OCI-LY3 (cell line): ENCODE measurements around the gene VAC14.

ENCODE experiments used
- H2AFZ ChIP-seq: fragments of 200-600, 300-600 bp; shearing (Covaris generic); 2 replicates; pipeline ENCODE4 v1.6.0; 2014; ENCODE audit warnings: antibody characterized with exemption, low read depth, low read length
- H3K27ac ChIP-seq: fragments of 200-600, 300-600 bp; sonication (generic); 2 replicates; pipeline ENCODE4 v1.5.1; 2014; ENCODE audit warnings: mild to moderate bottlenecking, low read length, moderate library complexity, mixed read lengths
- H3K27me3 ChIP-seq: fragments of 200-600, 300-600 bp; sonication (generic); 2 replicates; pipeline ENCODE4 v1.6.1; 2014; ENCODE audit warnings: low read depth, low read length, mixed read lengths
- H3K36me3 ChIP-seq: fragments of 200-600, 300-600 bp; sonication (generic); replicated peaks from 2 replicates; pipeline ENCODE3; 2014; ENCODE audit warnings: low read depth, low read length, mixed read lengths
- H3K4me1 ChIP-seq: fragments of 300-600, 200-600 bp; sonication (generic); 2 replicates; pipeline ENCODE4 v1.6.1; 2014; ENCODE audit warnings: low read length, mixed read lengths
- H3K4me2 ChIP-seq: fragments of 200-600, 300-600 bp; sonication (generic); 2 replicates; pipeline ENCODE4 v1.6.1; 2014; ENCODE audit warnings: low read length, mixed read lengths
- H3K4me3 ChIP-seq: fragments of 300-600, 200-600 bp; sonication (generic); 2 replicates; pipeline ENCODE4 v1.5.1; 2014; ENCODE audit warnings: antibody characterized with exemption, mild to moderate bottlenecking, low read length, moderate library complexity
- H3K79me2 ChIP-seq: fragments of 300-600, 200-600 bp; shearing (Covaris generic); 2 replicates; pipeline ENCODE4 v1.6.1; 2014; ENCODE audit warnings: mild to moderate bottlenecking, low read length, mixed read lengths
- H3K9ac ChIP-seq: fragments of 300-600, 200-600 bp; shearing (Covaris generic); 2 replicates; pipeline ENCODE4 v1.6.0; 2014; ENCODE audit warnings: mild to moderate bottlenecking, low read length, moderate library complexity
- H3K9me3 ChIP-seq: fragments of 200-600, 300-600 bp; shearing (Covaris generic); 2 replicates; pipeline ENCODE4 v1.6.1; 2014; ENCODE audit warnings: low read length, mixed read lengths; ENCODE audit not compliant: insufficient read depth
- H4K20me1 ChIP-seq: fragments of 200-600, 300-600 bp; sonication (generic); 2 replicates; pipeline ENCODE4 v1.6.1; 2016; ENCODE audit warnings: low read length, mixed read lengths; ENCODE audit not compliant: insufficient read depth
- EZH2phosphoT487 ChIP-seq: fragments of 200-600 bp; shearing (Covaris generic); IDR thresholded peaks from 2 replicates; pipeline ENCODE4 v1.6.1; 2018; ENCODE audit warnings: antibody characterized with exemption, mixed run types, low read depth
- TF ChIP-seq, protein P1 (sequence below): fragments of 200-600, 300-600 bp; sonication (generic); IDR thresholded peaks from 2 replicates; pipeline ENCODE4 v1.5.1; 2014; ENCODE audit warnings: antibody characterized with exemption, low read length, low read depth

Gene VAC14

GRCh38 chr16:70638814-70639792 is 161.9 kb downstream of the VAC14 start:
- Histone ChIP-seq H3K4me2 (no peak overlapping the region), H3K27me3 (peaks cover 4% of the 10 kb centered on the region; the same call in 1 of the 2 replicates), H3K36me3 (no peaks in the 10 kb centered on the region), H2AFZ (no peak overlapping the region), H3K4me3 (no peak overlapping the region), H3K79me2 (no peaks in the 10 kb centered on the region), H3K4me1 (no peaks in the 10 kb centered on the region), H3K9me3 (no peaks in the 10 kb centered on the region), H3K9ac (no peak overlapping the region), H4K20me1 (no peaks in the 10 kb centered on the region), H3K27ac (no peak overlapping the region)
- TF ChIP-seq EZH2phosphoT487 = no peak
- TF ChIP-seq, protein P1, sequence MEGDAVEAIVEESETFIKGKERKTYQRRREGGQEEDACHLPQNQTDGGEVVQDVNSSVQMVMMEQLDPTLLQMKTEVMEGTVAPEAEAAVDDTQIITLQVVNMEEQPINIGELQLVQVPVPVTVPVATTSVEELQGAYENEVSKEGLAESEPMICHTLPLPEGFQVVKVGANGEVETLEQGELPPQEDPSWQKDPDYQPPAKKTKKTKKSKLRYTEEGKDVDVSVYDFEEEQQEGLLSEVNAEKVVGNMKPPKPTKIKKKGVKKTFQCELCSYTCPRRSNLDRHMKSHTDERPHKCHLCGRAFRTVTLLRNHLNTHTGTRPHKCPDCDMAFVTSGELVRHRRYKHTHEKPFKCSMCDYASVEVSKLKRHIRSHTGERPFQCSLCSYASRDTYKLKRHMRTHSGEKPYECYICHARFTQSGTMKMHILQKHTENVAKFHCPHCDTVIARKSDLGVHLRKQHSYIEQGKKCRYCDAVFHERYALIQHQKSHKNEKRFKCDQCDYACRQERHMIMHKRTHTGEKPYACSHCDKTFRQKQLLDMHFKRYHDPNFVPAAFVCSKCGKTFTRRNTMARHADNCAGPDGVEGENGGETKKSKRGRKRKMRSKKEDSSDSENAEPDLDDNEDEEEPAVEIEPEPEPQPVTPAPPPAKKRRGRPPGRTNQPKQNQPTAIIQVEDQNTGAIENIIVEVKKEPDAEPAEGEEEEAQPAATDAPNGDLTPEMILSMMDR = no peak; the same call in 1 of the 2 replicates
